Activated CD8-positive, alpha-beta T cell treated with anti-CD3 and anti-CD28 coated beads, Interleukin-2, amount 10 ng/mL, durations not matched to agents 7 days and 5 days (primary cell): Measurements from ENCODE around the gene MTTP. TPM values are rescaled to one million over a fixed set of nuclear protein-coding genes. Genes with fewer than 3 reads are reported as not detected.

Experiments
- ATAC-seq: fragments of 150-1000 bp; cut with Tn5 transposase; one replicate; pipeline ENCODE4 v1.10.0; 2021; ENCODE audit warnings: moderate library complexity
- CTCF ChIA-PET: fragments of 350-600 bp; sonication (Branson Sonifier 250); formaldehyde crosslinking; loops from one replicate; lab custom pipeline; 2021; ENCODE audit warnings: antibody characterized with exemption; lab: Charles Lee
- POLR2A ChIA-PET: fragments of 350-600 bp; sonication (Branson Sonifier 250); formaldehyde crosslinking; loops from one replicate; lab custom pipeline; 2021; ENCODE audit warnings: antibody characterized with exemption; lab: Charles Lee
- DNase-seq: peaks from one replicate; pipeline ENCODE4 v3.0.0-alpha.2; 2020
- H3K27ac Mint-ChIP-seq: one replicate; pipeline ENCODE4 v1.8.0; 2021; ENCODE audit warnings: mild to moderate bottlenecking, mixed read lengths
- H3K27me3 Mint-ChIP-seq: one replicate; pipeline ENCODE4 v1.8.0; 2021; ENCODE audit warnings: low read depth, mixed read lengths
- H3K36me3 Mint-ChIP-seq: one replicate; pipeline ENCODE4 v1.8.0; 2021; ENCODE audit warnings: low read depth, mixed read lengths
- H3K4me1 Mint-ChIP-seq: one replicate; pipeline ENCODE4 v1.8.0; 2021; ENCODE audit warnings: low read depth, mixed read lengths
- H3K4me3 Mint-ChIP-seq: one replicate; pipeline ENCODE4 v1.8.0; 2021; ENCODE audit warnings: mild to moderate bottlenecking, mixed read lengths
- H3K9me3 Mint-ChIP-seq: one replicate; pipeline ENCODE4 v1.8.0; 2022; ENCODE audit warnings: mixed read lengths; ENCODE audit not compliant: insufficient read depth
- total RNA-seq, 2 experiments: library from RNA; stranded (reverse); gene quantifications; one replicate each; pipeline ENCODE4 v1.2.3, GENCODE V29; 2021

MTTP gene
- total RNA-seq, 2 experiments from 2014 or later: 0.58 TPM; not detected in 1

DNA sequence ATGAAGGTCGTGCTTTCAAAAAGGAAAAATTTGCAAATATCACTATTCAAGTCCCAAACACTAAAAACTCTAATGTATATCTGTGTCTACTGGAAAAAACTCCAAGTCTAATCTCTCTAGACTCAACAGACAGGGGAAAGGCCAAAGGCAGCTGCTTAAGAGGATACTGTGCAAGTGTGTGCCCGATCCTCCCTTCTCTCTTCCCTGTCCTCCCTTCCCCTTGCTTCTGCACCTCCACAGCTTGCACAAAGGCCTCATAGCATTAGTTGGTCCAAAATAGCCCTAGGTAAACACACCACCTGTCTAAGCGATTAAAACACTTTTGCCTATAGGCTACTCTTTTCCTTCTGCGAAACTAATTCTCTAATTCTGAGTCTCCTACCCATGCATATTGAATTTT, 72.4 kb downstream of the MTTP start:
- ChIA-PET POLR2A (no interaction called here), CTCF (no interaction called here)
- Mint-ChIP-seq H3K27me3 (peaks cover 6% of the 10 kb centered on the region), H3K4me3 (no peak overlapping the region), H3K36me3 (no peaks in the 10 kb centered on the region), H3K9me3 (no peaks in the 10 kb centered on the region), H3K4me1 (no peaks in the 10 kb centered on the region), H3K27ac (no peak overlapping the region)
- DNase-seq: no peak
- ATAC-seq: no peak

GRCh38 chr4:99648321-99648720, 73.7 kb downstream of the MTTP start:
- no peak for DNase-seq
- H3K36me3 Mint-ChIP-seq: no peaks in the 10 kb centered on the region
- H3K27ac Mint-ChIP-seq: no peak overlapping the region
- CTCF ChIA-PET: interaction anchor here (0.7 kb wide), 1 partner anchor 13 kb away, joined by 3 read pairs; no protein-coding TSS in a partner anchor
- H3K27me3 Mint-ChIP-seq: peaks cover 4% of the 10 kb centered on the region
- no peak overlapping the region for H3K4me3 Mint-ChIP-seq
- POLR2A ChIA-PET: no interaction called here
- H3K9me3 Mint-ChIP-seq: no peaks in the 10 kb centered on the region
- ATAC-seq: no peak
- H3K4me1 Mint-ChIP-seq: no peaks in the 10 kb centered on the region

DNA sequence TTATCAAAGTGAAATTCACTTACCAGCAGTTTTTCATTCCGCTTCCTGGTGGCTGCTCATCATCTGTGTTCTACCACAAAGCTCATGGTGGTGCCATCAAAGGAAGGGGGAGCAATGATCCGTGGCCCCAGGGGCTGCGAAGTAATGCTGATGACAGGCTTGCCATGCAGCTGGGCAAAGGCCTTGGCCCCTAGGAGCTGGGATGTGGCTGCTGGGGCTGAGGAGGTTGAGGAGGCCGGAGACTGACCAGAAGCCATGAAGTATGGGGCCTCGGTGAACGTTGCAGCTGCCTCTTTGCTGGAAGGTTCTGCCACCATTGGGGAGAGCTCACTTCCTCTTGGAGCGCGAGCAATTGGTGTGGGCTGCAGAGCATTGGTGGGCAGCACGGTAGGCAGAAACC, 74.6 kb downstream of the MTTP start:
- no peaks in the 10 kb centered on the region for H3K27me3 Mint-ChIP-seq
- DNase-seq: no peak
- H3K4me1 Mint-ChIP-seq: no peaks in the 10 kb centered on the region
- no peak for ATAC-seq
- H3K9me3 Mint-ChIP-seq: no peaks in the 10 kb centered on the region
- ChIA-PET POLR2A (no interaction called here), CTCF (no interaction called here)
- no peaks in the 10 kb centered on the region for H3K36me3 Mint-ChIP-seq
- H3K27ac Mint-ChIP-seq: no peak overlapping the region
- H3K4me3 Mint-ChIP-seq: no peak overlapping the region

DNA sequence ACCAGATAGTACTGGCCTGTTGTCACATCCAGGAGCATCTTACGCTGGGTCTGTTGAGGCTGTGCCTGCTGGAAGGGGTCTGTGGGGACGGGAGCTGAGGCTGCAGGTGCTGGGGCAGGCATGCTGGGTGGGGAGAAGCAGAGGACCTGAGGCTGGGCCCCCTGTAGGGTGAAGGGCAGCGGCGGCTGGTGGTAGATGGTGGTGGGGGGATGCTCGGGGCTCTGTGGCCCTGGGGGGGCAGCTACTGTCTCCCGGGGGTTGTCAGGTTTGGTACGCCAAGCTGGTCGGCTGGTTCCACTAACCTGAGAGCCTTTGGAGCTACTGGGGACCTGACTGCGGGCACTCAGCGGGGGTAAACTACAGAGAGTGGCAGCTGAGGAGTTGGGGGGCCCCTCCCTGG, 75.2 kb downstream of the MTTP start:
- no peak for DNase-seq
- Mint-ChIP-seq H3K27me3 (no peaks in the 10 kb centered on the region), H3K36me3 (no peaks in the 10 kb centered on the region), H3K27ac (no peak overlapping the region), H3K4me1 (no peaks in the 10 kb centered on the region), H3K9me3 (no peaks in the 10 kb centered on the region), H3K4me3 (no peak overlapping the region)
- ChIA-PET CTCF (no interaction called here), POLR2A (no interaction called here)
- ATAC-seq: no peak

- H3K27ac Mint-ChIP-seq: no peak overlapping the region
Measured at GRCh38 chr4:99651016-99651769, 76.6 kb downstream of the MTTP start.

DNA sequence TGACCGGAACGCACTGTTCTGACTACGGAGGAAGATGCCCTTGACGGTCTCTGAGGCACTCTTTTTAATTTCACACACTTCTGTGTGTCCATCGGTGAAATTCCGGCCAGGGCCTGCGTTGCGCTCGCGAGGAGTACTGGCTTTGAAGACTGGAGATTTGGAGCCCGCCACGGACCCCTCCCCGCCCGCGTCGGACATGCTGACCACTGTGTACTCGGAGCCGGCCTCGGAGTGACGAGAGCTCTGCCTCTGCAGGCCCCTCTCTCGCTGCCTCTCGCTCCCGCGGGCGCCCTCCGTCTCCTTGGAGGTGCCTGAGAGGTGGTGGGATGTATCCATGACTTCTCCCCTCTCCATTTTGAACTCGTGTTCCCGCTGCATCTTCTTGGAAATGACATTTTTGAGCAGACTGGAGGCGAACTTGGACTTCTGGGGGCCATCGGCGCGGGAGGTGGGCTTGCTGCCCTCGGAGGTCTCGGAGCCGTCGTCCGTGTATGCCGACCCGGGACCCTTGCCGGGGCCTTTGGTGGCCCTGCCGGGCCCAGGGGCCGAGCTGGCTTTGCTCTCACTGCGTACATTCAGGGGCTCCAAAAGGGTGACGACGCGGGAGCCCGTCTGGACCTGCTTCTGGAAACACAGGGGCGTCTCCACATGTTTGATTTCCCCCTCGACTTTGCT, 77.3 kb downstream of the MTTP start:
- ATAC-seq (no peak), DNase-seq (no peak)
- ChIA-PET CTCF (no interaction called here), POLR2A (no interaction called here)
- Mint-ChIP-seq H3K27me3 (no peaks in the 10 kb centered on the region), H3K4me3 (no peak overlapping the region), H3K27ac (no peak overlapping the region), H3K36me3 (no peaks in the 10 kb centered on the region), H3K4me1 (no peaks in the 10 kb centered on the region), H3K9me3 (no peaks in the 10 kb centered on the region)

More at GRCh38 chr4:99651016-99651769, 76.6 kb downstream of the MTTP start:
- H3K36me3 Mint-ChIP-seq: no peaks in the 10 kb centered on the region
- no peak for DNase-seq
- no peak overlapping the region for H3K4me3 Mint-ChIP-seq
- no peaks in the 10 kb centered on the region for H3K9me3 Mint-ChIP-seq
- ChIA-PET POLR2A (no interaction called here), CTCF (no interaction called here)
- no peaks in the 10 kb centered on the region for H3K27me3 Mint-ChIP-seq
- H3K4me1 Mint-ChIP-seq: no peaks in the 10 kb centered on the region
- no peak for ATAC-seq

GRCh38 chr4:99652596-99653436, 78.2 kb downstream of the MTTP start:
- no peaks in the 10 kb centered on the region for H3K4me1 Mint-ChIP-seq
- DNase-seq: no peak
- ATAC-seq: no peak
- no peak overlapping the region for H3K27ac Mint-ChIP-seq
- ChIA-PET POLR2A (no interaction called here), CTCF (no interaction called here)
- no peak overlapping the region for H3K4me3 Mint-ChIP-seq
- no peaks in the 10 kb centered on the region for H3K36me3 Mint-ChIP-seq
- no peaks in the 10 kb centered on the region for H3K9me3 Mint-ChIP-seq
- no peaks in the 10 kb centered on the region for H3K27me3 Mint-ChIP-seq

DNA sequence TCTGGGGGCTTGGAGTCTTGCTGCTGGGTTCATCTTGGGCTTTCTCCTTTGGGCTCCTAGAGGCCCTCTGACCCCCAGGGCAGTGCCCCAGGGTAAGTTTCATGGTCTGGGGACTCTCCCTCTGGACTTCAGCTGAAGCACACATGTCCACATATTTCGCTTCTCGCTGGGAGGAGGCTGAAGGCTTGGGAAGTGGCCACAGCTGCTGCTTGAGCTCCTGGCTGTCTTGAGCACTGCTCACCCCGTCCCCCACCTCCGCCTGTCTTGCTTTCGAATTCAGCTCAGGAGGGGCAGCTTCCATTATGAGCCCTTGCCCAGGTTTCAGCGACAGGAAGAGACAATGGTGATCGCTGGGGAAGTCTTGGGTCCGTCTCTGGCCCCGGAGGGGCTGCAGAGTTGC, 79.3 kb downstream of the MTTP start:
- DNase-seq (no peak), ATAC-seq (no peak)
- no peak overlapping the region for H3K27ac Mint-ChIP-seq
- H3K4me3 Mint-ChIP-seq: no peak overlapping the region
- ChIA-PET CTCF (no interaction called here), POLR2A (no interaction called here)
- no peaks in the 10 kb centered on the region for H3K36me3 Mint-ChIP-seq
- H3K4me1 Mint-ChIP-seq: no peaks in the 10 kb centered on the region
- no peaks in the 10 kb centered on the region for H3K9me3 Mint-ChIP-seq
- H3K27me3 Mint-ChIP-seq: no peaks in the 10 kb centered on the region

DNA sequence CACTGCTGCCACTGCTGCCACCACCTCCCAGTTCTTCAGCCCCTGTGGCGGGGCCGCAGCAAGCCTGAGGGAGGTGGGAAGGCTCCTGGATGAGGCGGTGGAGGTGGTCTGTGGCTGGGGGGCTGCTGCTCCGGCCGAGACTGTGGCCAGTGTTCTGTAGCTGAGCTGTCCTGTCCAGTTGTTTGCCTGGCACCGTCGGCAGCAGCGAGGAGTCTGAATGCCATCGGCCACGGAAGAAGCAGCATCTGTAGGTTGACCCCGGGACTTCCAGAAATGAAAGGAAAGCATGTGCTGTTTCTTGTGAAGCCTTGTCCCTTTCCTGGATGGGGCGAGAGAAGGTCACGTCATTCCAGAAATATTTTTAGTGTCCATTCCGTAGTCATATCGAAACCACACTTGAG, 79.7 kb downstream of the MTTP start:
- H3K4me3 Mint-ChIP-seq: no peak overlapping the region
- H3K36me3 Mint-ChIP-seq: no peaks in the 10 kb centered on the region
- no peaks in the 10 kb centered on the region for H3K27me3 Mint-ChIP-seq
- ChIA-PET POLR2A (no interaction called here), CTCF (no interaction called here)
- no peak for DNase-seq
- ATAC-seq: no peak
- no peak overlapping the region for H3K27ac Mint-ChIP-seq
- no peaks in the 10 kb centered on the region for H3K4me1 Mint-ChIP-seq
- H3K9me3 Mint-ChIP-seq: no peaks in the 10 kb centered on the region

DNA sequence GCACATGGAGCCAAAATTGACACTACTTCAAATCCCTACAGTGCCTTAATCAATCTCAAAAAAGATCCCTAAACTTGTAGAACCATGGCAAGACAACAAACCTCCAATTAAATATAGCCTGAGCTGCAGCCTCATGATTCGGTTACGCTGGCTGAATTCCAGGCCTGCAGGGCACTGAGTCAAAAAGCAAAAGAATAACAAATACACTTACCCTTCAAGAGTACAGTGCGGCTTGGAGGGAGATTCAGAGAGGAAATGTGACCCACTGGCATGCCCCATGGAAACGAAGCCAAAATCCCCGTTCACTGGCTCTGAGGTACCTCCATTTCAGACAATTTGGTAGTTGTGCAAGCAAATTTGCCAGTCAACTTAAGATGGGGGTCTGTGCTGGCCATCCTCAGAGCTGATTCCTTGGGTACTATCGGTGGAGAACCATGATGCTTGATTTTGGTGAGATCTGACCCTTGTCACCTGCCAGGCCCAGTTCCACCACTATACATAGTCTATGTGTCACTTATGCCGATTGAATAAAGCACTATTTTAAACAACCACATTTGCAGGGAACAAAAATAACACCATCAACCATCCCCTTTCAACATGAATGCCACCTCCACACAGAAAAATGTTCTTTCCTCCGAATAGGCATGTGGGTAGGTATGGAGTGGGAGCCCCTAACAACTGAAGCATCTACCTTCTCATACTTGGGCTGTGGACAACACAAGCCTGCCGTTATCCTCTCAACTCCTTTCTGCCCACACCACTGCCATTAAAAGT, 80.9 kb downstream of the MTTP start:
- H3K27ac Mint-ChIP-seq: no peak overlapping the region
- H3K4me3 Mint-ChIP-seq: no peak overlapping the region
- DNase-seq: no peak
- ChIA-PET CTCF (no interaction called here), POLR2A (no interaction called here)
- no peaks in the 10 kb centered on the region for H3K9me3 Mint-ChIP-seq
- ATAC-seq: no peak
- no peaks in the 10 kb centered on the region for H3K27me3 Mint-ChIP-seq
- no peaks in the 10 kb centered on the region for H3K4me1 Mint-ChIP-seq
- no peaks in the 10 kb centered on the region for H3K36me3 Mint-ChIP-seq

- ATAC-seq: no peak
- Mint-ChIP-seq H3K36me3 (no peaks in the 10 kb centered on the region), H3K27ac (no peak within 1 kb of the TSS), H3K4me1 (no peaks in the 10 kb centered on the region), H3K9me3 (no peaks in the 10 kb centered on the region), H3K4me3 (no peak within 1 kb of the TSS), H3K27me3 (peaks cover under 1% of the 10 kb centered on the region)
- CTCF ChIA-PET: no interaction called here
- DNase-seq: no peak
- POLR2A ChIA-PET: no interaction called here
Measured at GRCh38 chr4:99657798-99658197, 83.2 kb downstream of the MTTP start, which contains the start of gene C4orf54. Gene C4orf54, minus strand, starts transcription at chr4:99657828. Its CDS starts 3,180 bp downstream, at chr4:99654648.
